ENCODE measurements around the gene TPCN2.

TPCN2 gene

DNA sequence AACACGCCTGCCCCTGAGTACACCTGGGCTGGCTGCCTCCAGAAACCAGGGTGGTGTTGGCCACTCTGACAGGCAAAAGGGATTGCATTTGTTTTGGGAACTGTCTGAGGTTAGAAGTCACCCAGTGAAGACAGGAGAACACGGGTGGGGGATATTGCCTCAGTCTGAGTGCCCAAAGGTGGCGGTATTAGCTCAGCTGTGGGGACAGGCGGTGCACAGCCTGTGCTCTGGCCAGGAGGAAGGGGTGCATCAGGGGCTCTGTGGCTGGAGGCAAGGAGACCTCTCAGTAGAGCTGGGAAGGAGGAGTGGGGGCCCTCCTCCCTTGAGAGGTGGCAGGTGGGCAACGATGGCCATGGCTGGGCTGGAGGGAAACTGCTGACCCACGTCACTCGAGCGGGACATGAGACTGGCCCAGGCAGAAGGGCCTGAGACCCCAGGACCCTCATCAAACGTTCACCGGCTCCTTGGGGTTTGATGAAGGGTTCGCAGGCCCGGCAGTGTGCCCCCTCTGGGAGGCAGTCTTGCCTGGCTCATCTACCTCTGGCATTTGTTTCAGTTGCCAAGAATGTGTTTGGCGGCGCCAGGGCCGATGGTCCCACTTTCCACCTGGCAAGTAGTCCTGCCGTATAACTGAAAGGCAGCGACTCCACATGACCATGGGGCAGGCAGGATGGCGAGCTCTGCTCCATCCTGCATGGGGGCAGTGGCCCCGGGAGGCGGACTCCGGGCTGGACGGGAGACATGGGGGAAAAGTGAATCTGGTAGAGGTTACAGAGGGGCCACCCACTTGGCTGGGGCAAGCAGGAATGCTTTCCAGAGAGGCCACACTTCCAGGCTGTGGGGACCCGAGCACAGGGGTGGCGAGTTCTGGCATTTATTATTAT, 54.2 kb downstream of the TPCN2 start:
- Histone ChIP-seq H3K4me3 (no peak overlapping the region), H3K9me3 (no peaks in the 10 kb centered on the region), H3K4me1 (peaks cover 0 to 21% (median 5%) of the 10 kb centered on the region in 4 donors), H3K27me3 (peaks cover 0 to 4% of the 10 kb centered on the region in 2 donors), H3K27ac (no peak overlapping the region), H3K36me3 (no peaks in the 10 kb centered on the region)
- TF ChIP-seq, protein P1, sequence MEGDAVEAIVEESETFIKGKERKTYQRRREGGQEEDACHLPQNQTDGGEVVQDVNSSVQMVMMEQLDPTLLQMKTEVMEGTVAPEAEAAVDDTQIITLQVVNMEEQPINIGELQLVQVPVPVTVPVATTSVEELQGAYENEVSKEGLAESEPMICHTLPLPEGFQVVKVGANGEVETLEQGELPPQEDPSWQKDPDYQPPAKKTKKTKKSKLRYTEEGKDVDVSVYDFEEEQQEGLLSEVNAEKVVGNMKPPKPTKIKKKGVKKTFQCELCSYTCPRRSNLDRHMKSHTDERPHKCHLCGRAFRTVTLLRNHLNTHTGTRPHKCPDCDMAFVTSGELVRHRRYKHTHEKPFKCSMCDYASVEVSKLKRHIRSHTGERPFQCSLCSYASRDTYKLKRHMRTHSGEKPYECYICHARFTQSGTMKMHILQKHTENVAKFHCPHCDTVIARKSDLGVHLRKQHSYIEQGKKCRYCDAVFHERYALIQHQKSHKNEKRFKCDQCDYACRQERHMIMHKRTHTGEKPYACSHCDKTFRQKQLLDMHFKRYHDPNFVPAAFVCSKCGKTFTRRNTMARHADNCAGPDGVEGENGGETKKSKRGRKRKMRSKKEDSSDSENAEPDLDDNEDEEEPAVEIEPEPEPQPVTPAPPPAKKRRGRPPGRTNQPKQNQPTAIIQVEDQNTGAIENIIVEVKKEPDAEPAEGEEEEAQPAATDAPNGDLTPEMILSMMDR (IDR thresholded peaks at IDR 0.05): no peak
- intact Hi-C loops (cut with DNase I; ENCODE audit: low total_unique reads): no loop called here
- no peak for DNase-seq

DNA sequence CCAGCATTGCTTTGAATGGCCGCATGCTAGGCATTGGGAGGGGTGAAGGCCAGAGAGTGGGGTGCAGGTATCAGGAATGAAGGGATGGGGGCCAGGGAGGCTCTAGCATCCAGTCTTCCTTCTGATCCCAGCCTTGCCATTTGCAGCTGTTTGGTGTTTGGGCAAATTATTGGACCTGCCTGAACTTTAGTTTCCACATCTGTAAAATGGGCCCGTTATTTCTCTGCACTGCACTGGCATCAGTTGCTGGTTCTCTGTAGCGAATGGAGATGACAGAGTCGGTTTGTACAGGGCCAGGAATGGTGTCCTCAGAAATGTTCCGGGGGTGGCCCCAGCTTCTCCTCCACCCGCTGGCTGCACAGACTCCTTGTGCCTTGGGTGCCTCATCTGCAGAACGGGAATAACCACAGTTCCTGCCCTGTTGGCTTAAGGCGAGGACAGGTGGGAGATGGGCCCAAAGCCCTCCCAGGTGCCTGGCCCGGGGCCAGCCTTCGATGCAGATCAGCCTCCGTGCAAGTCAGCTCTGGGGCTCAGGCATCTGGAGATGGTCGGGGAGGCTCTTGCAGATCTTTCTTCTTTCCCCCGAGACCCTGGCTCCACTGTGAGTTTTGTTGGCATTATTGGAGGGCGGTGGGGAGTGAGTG, 55.6 kb downstream of the TPCN2 start:
- Histone ChIP-seq H3K9me3 (no peaks in the 10 kb centered on the region), H3K36me3 (peaks cover 0 to 6% (median 0%) of the 10 kb centered on the region in 3 donors), H3K4me3 (no peak overlapping the region), H3K4me1 (peaks cover 0 to 21% (median 5%) of the 10 kb centered on the region in 4 donors), H3K27ac (no peak overlapping the region), H3K27me3 (peaks cover 0 to 4% of the 10 kb centered on the region in 2 donors)
- no peak for DNase-seq
- TF ChIP-seq, protein P1 (IDR thresholded peaks at IDR 0.05): no peak
- intact Hi-C loops (cut with DNase I; ENCODE audit: low total_unique reads): no loop called here

DNA sequence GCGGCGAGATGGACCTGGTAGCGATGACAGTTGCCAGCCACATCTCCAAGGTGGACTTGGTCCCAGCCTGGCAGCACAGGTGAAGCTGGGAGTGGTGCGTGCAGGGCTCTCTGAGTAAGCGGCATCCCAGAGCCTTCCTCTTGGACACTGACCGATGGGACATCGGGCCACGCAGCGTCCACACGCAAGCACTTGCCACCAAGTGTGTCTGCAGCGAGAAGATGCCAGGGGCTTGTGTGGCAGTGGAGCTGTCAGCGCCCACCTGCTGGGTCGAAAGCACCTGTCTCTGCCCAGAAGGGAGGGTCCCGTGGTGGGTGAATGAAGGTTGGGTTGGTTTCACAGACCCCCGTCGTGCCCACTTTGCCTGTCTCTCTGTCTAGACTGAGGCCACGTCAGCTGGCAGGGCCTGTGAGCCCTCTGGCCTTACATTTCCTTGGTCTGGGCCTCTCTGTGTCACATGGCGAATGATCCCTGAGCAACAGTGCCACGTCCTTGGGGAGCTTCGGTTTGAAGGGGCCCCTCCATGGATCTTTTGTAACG, 56.2 kb downstream of the TPCN2 start:
- peaks cover 0 to 21% (median 5%) of the 10 kb centered on the region in 4 donors for H3K4me1 ChIP-seq
- peaks cover 0 to 6% (median 0%) of the 10 kb centered on the region in 3 donors for H3K36me3 ChIP-seq
- no peaks in the 10 kb centered on the region for H3K9me3 ChIP-seq
- no peak overlapping the region for H3K4me3 ChIP-seq
- H3K27me3 ChIP-seq: peaks cover 0 to 4% of the 10 kb centered on the region in 2 donors
- DNase-seq: no peak
- TF ChIP-seq, protein P1 (IDR thresholded peaks at IDR 0.05): no peak
- intact Hi-C loops (cut with DNase I; ENCODE audit: low total_unique reads): no loop called here
- no peak overlapping the region for H3K27ac ChIP-seq

DNA sequence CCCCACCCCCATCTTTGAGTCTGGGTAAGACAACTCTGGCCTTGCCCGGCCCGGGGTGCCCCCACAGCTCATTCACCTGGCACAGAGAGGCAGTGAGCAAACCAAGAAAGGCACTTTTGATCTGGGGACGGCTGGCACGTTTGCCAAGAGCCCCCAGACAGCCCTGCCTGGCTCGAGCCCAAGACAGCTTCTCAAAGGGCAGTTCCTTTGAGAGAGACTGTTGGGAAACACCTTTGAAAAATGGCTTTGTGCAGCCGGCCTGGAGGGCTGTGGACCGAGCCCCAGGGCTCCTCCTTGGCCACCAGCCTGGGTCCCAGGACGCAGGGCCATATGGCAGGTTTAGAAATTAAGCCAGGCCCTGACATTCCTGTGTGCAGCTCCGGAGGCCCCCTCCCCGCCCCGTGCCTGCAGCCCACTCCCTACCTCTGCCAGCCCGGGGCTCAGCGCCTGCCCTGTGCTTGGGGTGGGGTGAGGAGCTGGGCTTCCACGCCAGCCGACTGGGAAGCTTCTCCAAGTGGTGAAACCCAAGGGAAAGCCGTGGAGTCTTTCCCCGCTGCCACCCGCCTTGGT, 56.8 kb downstream of the TPCN2 start:
- intact Hi-C loops (cut with DNase I; ENCODE audit: low total_unique reads): no loop called here
- Histone ChIP-seq H3K4me3 (no peak overlapping the region), H3K27ac (no peak overlapping the region), H3K36me3 (peaks cover 0 to 6% (median 0%) of the 10 kb centered on the region in 3 donors), H3K4me1 (peaks cover 0 to 21% (median 5%) of the 10 kb centered on the region in 4 donors), H3K27me3 (peaks cover 0 to 4% of the 10 kb centered on the region in 2 donors), H3K9me3 (no peaks in the 10 kb centered on the region)
- TF ChIP-seq, protein P1 (IDR thresholded peaks at IDR 0.05): no peak
- no peak for DNase-seq

DNA sequence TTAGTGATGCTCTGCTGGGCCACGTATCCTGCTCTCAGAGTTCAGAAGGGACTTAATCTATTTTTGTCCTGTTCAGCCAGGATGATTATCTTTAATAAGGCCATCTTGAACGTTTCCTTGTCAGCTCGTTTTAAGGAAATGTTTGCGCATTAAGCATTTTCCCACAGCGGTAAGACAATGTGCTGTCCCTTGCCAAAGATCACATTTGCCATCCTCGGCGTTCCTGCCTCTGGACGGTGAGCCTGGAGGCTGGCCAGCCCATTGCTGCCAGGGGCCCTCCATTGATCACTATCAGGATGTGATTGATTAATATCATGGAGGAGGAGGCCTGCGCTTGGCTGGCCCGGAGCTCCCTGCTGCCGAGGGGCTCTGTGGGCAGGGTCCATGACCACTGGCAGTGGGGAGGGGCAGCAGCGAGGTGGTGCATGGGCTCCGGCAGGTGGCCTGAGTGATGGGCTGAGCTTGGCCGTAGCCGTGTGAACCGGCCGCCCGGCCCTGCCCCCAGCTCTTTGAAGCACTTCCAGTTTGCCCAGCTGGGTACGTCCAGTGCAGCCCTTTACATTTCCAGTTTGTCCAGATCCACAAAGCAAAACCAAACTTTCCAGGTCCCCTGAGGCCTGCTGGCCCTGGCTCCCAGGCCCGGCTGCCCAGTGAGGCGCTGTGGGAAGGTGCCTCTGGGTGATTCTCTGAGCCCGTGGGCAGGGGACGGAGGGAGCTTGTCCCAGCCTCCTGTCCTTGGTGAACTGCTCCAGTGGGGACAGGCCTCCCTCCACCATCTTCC, 57.5 kb downstream of the TPCN2 start:
- Histone ChIP-seq H3K4me3 (no peak overlapping the region), H3K36me3 (peaks cover 0 to 6% (median 0%) of the 10 kb centered on the region in 3 donors), H3K27ac (no peak overlapping the region), H3K4me1 (peaks cover 0 to 21% (median 5%) of the 10 kb centered on the region in 4 donors), H3K9me3 (no peaks in the 10 kb centered on the region), H3K27me3 (peaks cover 0 to 4% of the 10 kb centered on the region in 2 donors)
- intact Hi-C loops (cut with DNase I; ENCODE audit: low total_unique reads): no loop called here
- TF ChIP-seq, protein P1 (IDR thresholded peaks at IDR 0.05): no peak
- no peak for DNase-seq

All from tibial artery (tissue), 4 donors.